ENCODE data around the gene FAM114A1. TPM values are rescaled to one million over a fixed set of nuclear protein-coding genes. Genes with fewer than 3 reads are reported as not detected.
"Not testable (repeated sequence)": the region's sequence is repeated elsewhere in the genome, so short reads cannot be mapped to it uniquely, and the experiment has no call there.

The FAM114A1 gene
- total RNA-seq, 4 donors from 2014 or later = 36.9 to 85.9 (median 44.5) TPM

- WGBS = 38% methylated on average over 5 of the region's 5 CpGs
- Histone ChIP-seq H3K27me3 (no peaks in the 10 kb centered on the region), H3K9me3 (no peaks in the 10 kb centered on the region), H3K4me3 (no peak overlapping the region), H3K36me3 (no peaks in the 10 kb centered on the region), H3K27ac (no peak overlapping the region), H3K4me1 (no peaks in the 10 kb centered on the region)
- no peak for DNase-seq (ENCODE audit: low spot score in 2 of 2)
- TF ChIP-seq POLR2A (IDR thresholded peaks at IDR 0.05) (no peak), EP300 (IDR thresholded peaks at IDR 0.05) (no peak), CTCF (IDR thresholded peaks at IDR 0.05) (no peak), POLR2AphosphoS5 (IDR thresholded peaks at IDR 0.05) (no peak)
Observed at GRCh38 chr4:38957261-38957815, 89.7 kb downstream of the FAM114A1 start.

DNA sequence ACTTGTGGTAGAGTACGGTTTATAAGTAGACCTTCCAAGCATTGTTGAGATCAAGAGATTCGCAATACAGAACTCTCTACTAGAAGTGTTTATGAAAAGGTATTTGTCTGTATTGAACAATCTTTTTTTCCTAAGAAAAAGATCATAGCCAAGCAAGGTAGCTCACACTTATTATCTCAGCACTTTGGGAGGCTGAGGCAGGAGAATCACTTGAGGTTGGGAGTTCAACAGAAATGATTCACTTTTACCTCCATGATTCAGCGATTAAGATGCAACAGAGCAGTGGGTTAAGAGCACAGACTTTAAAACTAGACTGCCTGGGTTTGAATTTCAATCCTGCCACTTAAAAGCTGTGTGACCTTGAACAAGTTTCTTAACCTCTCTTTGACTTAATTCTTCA lies 90.3 kb downstream of the FAM114A1 start:
- Histone ChIP-seq H3K4me1 (no peaks in the 10 kb centered on the region), H3K9me3 (no peaks in the 10 kb centered on the region), H3K4me3 (no peak overlapping the region), H3K27ac (no peak overlapping the region), H3K27me3 (no peaks in the 10 kb centered on the region), H3K36me3 (no peaks in the 10 kb centered on the region)
- TF ChIP-seq POLR2A (IDR thresholded peaks at IDR 0.05) (no peak), POLR2AphosphoS5 (IDR thresholded peaks at IDR 0.05) (no peak), EP300 (IDR thresholded peaks at IDR 0.05) (no peak), CTCF (IDR thresholded peaks at IDR 0.05) (no peak)
- no peak for DNase-seq (ENCODE audit: low spot score in 2 of 2)
- 95% methylated on average over 3 of the region's 3 CpGs for WGBS

DNA sequence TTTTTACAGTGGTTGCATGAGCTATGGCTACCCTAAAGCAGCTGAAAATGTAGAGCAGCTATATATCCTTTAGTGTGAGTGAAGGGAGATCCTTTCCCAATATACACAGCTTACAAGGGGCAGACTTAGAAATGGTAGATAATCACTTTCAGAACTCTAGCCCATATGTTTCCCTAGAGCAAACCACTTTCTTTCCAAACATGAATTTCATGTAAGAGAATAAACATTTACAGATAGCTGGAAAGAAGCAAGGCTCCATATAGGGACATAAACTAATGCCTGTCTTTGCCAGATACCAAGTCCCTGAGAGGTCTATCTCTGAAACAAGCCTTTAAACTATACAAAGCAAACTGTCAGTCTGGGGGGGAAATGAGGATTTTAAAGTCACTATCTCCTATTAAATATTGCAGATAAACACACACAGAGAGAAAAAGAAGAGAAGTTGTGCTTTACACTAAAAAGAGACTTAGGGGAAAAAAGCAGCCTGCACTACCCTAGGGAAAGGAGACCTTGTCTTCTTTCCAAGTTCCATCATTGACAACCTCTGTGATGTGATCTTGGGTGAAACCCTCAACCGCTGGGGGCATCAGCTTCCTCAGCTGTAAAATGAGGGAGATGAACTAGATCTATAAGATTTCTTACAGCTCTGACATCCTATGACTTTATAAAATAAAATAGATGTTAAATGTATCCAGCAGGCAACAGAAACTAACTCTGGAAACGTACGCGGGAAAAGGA lies 91.0 kb downstream of the FAM114A1 start:
- WGBS = 84% methylated on average over 4 of the region's 4 CpGs
- no peaks in the 10 kb centered on the region for H3K4me1 ChIP-seq
- no peaks in the 10 kb centered on the region for H3K27me3 ChIP-seq
- no peak for DNase-seq (ENCODE audit: low spot score in 2 of 2)
- TF ChIP-seq CTCF (IDR thresholded peaks at IDR 0.05) = no peak
- TF ChIP-seq POLR2AphosphoS5 (IDR thresholded peaks at IDR 0.05) = no peak
- TF ChIP-seq EP300 (IDR thresholded peaks at IDR 0.05) = no peak
- no peak overlapping the region for H3K27ac ChIP-seq
- no peaks in the 10 kb centered on the region for H3K36me3 ChIP-seq
- H3K9me3 ChIP-seq = no peaks in the 10 kb centered on the region
- no peak overlapping the region for H3K4me3 ChIP-seq

DNA sequence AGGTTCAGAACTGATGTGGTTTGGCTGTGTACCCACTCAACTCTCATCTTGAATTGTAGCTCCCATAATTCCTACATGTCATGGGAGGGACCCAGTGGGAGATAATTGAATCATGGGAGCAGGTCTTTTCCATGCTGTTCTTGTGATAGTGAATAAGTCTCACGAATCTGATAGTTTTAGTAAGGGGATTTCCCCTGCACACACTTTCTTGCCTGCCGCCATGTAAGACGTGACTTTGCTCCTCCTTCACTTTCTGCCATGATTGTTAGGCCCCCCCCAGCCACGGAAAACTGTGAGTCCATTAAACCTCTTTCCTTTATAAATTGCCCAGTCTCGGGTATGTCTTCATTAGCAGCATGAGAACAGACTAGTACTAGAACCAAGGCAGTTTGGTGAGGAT lies 91.6 kb downstream of the FAM114A1 start:
- H3K36me3 ChIP-seq; H3K9me3 ChIP-seq; H3K27ac ChIP-seq; DNase-seq (ENCODE audit: low spot score in 2 of 2); H3K4me3 ChIP-seq; H3K27me3 ChIP-seq; H3K4me1 ChIP-seq: not testable (repeated sequence)
- WGBS = 78% methylated on average over 5 of the region's 5 CpGs

- Histone ChIP-seq H3K4me1 (no peaks in the 10 kb centered on the region), H3K4me3 (no peak overlapping the region), H3K27me3 (no peaks in the 10 kb centered on the region), H3K36me3 (no peaks in the 10 kb centered on the region), H3K27ac (no peak overlapping the region), H3K9me3 (no peaks in the 10 kb centered on the region)
- DNase-seq (ENCODE audit: low spot score in 2 of 2) = no peak
- no peak for TF ChIP-seq EP300 (IDR thresholded peaks at IDR 0.05)
- no peak for TF ChIP-seq POLR2A (IDR thresholded peaks at IDR 0.05)
- 91% methylated on average over 11 of the region's 11 CpGs for WGBS
Observed at GRCh38 chr4:38964942-38965775, 97.6 kb downstream of the FAM114A1 start.

GRCh38 chr4:38965866-38966265 lies 98.3 kb downstream of the FAM114A1 start:
- 88% methylated on average over 3 of the region's 3 CpGs for WGBS
- H3K9me3 ChIP-seq = no peaks in the 10 kb centered on the region
- H3K4me1 ChIP-seq = no peaks in the 10 kb centered on the region
- no peak overlapping the region for H3K4me3 ChIP-seq
- DNase-seq (ENCODE audit: low spot score in 2 of 2) = no peak
- TF ChIP-seq CTCF (IDR thresholded peaks at IDR 0.05) (no peak), EP300 (IDR thresholded peaks at IDR 0.05) (no peak), POLR2A (IDR thresholded peaks at IDR 0.05) (no peak), POLR2AphosphoS5 (IDR thresholded peaks at IDR 0.05) (no peak)
- H3K27me3 ChIP-seq = no peaks in the 10 kb centered on the region
- no peaks in the 10 kb centered on the region for H3K36me3 ChIP-seq
- H3K27ac ChIP-seq = no peak overlapping the region
